ENCODE measurements around the gene MAN2A2.

MAN2A2 gene

GRCh38 chr15:90966262-90966661 is 63.2 kb downstream of the MAN2A2 start:
- DNase-seq (ENCODE audit: low spot score), result no peak

- DNase-seq (ENCODE audit: low spot score), result no peak
Measured at GRCh38 chr15:90967206-90967605, 64.1 kb downstream of the MAN2A2 start.

- no peak for DNase-seq (ENCODE audit: low spot score)
Measured at GRCh38 chr15:90968434-90968833, 65.3 kb downstream of the MAN2A2 start.

- DNase-seq (ENCODE audit: low spot score), result no peak
Measured at GRCh38 chr15:90970274-90970673, 67.2 kb downstream of the MAN2A2 start.

- no peak for DNase-seq (ENCODE audit: low spot score)
Measured at GRCh38 chr15:90972133-90972532, 69.0 kb downstream of the MAN2A2 start.
